ENCODE results near the gene ZFP36L2.

The ZFP36L2 gene

DNA sequence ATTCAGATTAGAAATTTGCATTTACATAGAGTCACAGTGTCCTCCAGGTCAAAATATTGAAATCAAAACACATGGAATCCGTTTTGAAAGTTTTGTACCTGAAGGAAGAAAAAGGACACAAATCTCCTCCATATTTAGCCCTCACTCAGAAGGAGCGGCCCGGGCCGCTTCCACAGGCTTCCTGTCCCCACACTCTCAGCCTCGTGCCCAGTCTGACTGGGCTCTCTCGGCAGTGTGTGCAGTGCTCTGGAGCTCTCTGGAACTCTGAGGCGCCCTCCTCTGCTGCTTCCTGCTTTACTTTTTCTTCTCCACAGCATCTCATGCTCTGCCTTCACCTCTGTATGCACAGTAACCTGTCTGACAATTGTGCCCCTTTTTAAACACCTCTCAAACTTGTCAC lies 22.2 kb upstream of the ZFP36L2 start:
- no peak for DNase-seq (ENCODE audit: extremely low read depth, low read depth)
- TF ChIP-seq, protein P1, sequence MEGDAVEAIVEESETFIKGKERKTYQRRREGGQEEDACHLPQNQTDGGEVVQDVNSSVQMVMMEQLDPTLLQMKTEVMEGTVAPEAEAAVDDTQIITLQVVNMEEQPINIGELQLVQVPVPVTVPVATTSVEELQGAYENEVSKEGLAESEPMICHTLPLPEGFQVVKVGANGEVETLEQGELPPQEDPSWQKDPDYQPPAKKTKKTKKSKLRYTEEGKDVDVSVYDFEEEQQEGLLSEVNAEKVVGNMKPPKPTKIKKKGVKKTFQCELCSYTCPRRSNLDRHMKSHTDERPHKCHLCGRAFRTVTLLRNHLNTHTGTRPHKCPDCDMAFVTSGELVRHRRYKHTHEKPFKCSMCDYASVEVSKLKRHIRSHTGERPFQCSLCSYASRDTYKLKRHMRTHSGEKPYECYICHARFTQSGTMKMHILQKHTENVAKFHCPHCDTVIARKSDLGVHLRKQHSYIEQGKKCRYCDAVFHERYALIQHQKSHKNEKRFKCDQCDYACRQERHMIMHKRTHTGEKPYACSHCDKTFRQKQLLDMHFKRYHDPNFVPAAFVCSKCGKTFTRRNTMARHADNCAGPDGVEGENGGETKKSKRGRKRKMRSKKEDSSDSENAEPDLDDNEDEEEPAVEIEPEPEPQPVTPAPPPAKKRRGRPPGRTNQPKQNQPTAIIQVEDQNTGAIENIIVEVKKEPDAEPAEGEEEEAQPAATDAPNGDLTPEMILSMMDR (IDR thresholded peaks at IDR 0.05; ENCODE audit: low read depth, low read length): no peak

GRCh38 chr2:43246641-43247040 lies 20.2 kb upstream of the ZFP36L2 start:
- TF ChIP-seq, protein P1 (IDR thresholded peaks at IDR 0.05; ENCODE audit: low read depth, low read length): no peak
- DNase-seq (ENCODE audit: extremely low read depth, low read depth): no peak

GRCh38 chr2:43241558-43241957 lies 15.2 kb upstream of the ZFP36L2 start:
- no peak for DNase-seq (ENCODE audit: extremely low read depth, low read depth)
- TF ChIP-seq, protein P1 (IDR thresholded peaks at IDR 0.05; ENCODE audit: low read depth, low read length): no peak

DNA sequence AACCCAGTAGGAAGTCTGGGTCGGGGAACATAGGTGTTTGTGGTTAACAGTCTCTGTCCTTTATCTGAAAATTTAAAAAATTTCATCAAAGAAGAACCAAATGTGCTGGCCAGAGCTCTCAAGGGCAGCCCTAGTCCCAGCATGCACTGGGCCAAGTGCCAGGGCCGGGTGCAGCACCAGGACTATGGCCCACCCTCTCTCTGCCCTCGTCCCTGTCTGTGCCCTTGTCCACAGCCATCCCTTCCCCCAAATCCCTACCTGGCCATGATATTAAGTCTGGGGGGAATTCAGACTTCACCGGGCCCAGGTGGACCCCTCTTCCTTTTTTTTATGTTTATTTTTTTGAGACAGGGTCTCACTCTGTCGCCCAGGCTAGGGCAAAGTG lies 14.4 kb upstream of the ZFP36L2 start:
- TF ChIP-seq, protein P1 (IDR thresholded peaks at IDR 0.05; ENCODE audit: low read depth, low read length): no peak
- DNase-seq (ENCODE audit: extremely low read depth, low read depth): no peak

DNA sequence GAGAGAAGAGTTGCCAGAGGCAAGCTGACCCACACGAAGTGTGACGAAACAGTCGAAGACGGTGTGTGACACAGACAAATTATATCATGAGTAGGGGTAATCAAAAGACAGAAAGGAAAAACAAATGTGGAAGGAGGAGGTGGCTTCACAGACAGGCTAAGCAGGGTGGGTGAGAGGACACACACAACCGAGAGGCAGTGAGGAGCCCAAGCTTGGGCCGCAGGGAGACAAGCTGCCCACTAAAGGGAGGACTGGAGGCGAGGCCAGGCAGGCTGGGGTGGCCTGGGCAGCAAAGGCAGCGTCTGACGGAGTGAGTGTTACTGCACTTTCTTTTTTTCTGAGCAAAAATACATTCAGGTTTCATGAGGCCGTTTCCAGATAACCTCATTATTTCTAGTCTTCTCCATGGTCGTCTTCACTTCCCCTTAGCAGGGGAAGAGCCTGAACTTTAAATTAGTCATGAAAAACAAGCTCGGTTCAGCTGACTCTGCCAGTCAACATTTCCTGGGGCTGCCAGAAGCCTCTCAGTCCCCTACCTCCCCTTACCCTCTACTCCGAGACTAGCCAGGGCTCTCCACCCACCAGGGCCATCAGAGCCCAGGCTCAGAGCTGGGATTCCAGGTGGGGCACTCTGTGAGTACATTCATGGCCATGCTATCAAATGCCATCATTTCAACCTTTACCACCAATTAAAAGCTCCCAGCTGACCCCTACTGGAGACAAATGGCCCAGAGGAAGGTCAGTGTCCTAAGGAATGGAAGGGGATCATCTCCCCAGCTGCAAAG lies 13.8 kb upstream of the ZFP36L2 start:
- TF ChIP-seq, protein P1 (IDR thresholded peaks at IDR 0.05; ENCODE audit: low read depth, low read length): no peak
- DNase-seq (ENCODE audit: extremely low read depth, low read depth): no peak

DNA sequence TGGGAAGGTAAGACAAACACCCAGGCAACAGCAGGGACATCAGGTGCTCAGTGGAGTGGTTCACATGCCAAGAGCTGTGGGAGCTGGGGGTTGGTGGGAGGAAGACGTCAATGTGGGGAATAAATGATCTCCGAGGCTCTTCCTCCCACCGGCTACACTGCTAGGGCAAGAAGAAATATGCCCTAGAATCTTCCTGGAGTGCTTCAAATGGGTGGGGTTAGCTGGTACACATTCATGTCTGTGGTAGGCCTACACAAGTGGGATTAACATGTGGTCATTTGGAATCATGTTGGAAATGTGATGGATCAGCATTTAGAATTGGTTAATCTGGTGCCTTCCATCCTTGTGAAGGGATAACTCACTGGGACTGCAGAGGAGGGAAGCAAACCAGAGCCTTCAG lies 12.4 kb upstream of the ZFP36L2 start:
- no peak for DNase-seq (ENCODE audit: extremely low read depth, low read depth)
- TF ChIP-seq, protein P1 (IDR thresholded peaks at IDR 0.05; ENCODE audit: low read depth, low read length): no peak

- TF ChIP-seq, protein P1 (IDR thresholded peaks at IDR 0.05; ENCODE audit: low read depth, low read length): no peak
Measured at GRCh38 chr2:43238176-43238575, 11.8 kb upstream of the ZFP36L2 start.

More at GRCh38 chr2:43238176-43238575, 11.8 kb upstream of the ZFP36L2 start:
- no peak for DNase-seq (ENCODE audit: extremely low read depth, low read depth)

Data from AG09319 (cell line).